SK-N-SH (cell line): ENCODE measurements around the gene KHNYN.
A peak's percentile ranks its signal among the peaks of the same experiment; 100 is the strongest.

Experiments
- CHD2 ChIP-seq: fragments of 150-350 bp; IDR thresholded peaks from 2 replicates; pipeline ENCODE4 v1.6.1; 2018; ENCODE audit warnings: low read length; ENCODE audit not compliant: partially characterized antibody
- ELF1 ChIP-seq: IDR thresholded peaks from 2 replicates; pipeline ENCODE4 v1.4.0; 2012
- MXI1 ChIP-seq: IDR thresholded peaks from 2 replicates; pipeline ENCODE4 v1.6.1; 2012; ENCODE audit warnings: mild to moderate bottlenecking, low read depth, low read length, improper control_type of control experiment
- POLR2AphosphoS5 ChIP-seq: IDR thresholded peaks from 2 replicates; pipeline ENCODE4 v1.6.1; 2012; ENCODE audit warnings: low read depth, low read length
- RAD21 ChIP-seq: IDR thresholded peaks from 2 replicates; pipeline ENCODE4 v1.6.1; 2012; ENCODE audit warnings: mild to moderate bottlenecking, low read length
- TEAD4 ChIP-seq: IDR thresholded peaks from 2 replicates; pipeline ENCODE4 v1.4.0; 2012; ENCODE audit warnings: mild to moderate bottlenecking, borderline replicate concordance; ENCODE audit not compliant: insufficient read depth
- TF ChIP-seq, protein P1 (sequence below): IDR thresholded peaks from 2 replicates; pipeline ENCODE4 v1.6.1; 2012; ENCODE audit warnings: mild to moderate bottlenecking, low read depth, low read length, moderate library complexity
- TF ChIP-seq, protein P2 (sequence below): fragments of 200-600 bp; sonication (generic); IDR thresholded peaks from 2 replicates; pipeline ENCODE4 v1.6.1; 2017; ENCODE audit warnings: antibody characterized with exemption, mild to moderate bottlenecking, moderate library complexity

- TF ChIP-seq RAD21 (no peak), POLR2AphosphoS5 (0 out of 2 replicates have a peak, but pooled peaks have one; percentile 19), TEAD4 (no peak), CHD2 (no peak), MXI1 (peak; percentile 52), ELF1 (no peak)
- TF ChIP-seq, protein P1, sequence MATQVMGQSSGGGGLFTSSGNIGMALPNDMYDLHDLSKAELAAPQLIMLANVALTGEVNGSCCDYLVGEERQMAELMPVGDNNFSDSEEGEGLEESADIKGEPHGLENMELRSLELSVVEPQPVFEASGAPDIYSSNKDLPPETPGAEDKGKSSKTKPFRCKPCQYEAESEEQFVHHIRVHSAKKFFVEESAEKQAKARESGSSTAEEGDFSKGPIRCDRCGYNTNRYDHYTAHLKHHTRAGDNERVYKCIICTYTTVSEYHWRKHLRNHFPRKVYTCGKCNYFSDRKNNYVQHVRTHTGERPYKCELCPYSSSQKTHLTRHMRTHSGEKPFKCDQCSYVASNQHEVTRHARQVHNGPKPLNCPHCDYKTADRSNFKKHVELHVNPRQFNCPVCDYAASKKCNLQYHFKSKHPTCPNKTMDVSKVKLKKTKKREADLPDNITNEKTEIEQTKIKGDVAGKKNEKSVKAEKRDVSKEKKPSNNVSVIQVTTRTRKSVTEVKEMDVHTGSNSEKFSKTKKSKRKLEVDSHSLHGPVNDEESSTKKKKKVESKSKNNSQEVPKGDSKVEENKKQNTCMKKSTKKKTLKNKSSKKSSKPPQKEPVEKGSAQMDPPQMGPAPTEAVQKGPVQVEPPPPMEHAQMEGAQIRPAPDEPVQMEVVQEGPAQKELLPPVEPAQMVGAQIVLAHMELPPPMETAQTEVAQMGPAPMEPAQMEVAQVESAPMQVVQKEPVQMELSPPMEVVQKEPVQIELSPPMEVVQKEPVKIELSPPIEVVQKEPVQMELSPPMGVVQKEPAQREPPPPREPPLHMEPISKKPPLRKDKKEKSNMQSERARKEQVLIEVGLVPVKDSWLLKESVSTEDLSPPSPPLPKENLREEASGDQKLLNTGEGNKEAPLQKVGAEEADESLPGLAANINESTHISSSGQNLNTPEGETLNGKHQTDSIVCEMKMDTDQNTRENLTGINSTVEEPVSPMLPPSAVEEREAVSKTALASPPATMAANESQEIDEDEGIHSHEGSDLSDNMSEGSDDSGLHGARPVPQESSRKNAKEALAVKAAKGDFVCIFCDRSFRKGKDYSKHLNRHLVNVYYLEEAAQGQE, result no peak
- TF ChIP-seq, protein P2, sequence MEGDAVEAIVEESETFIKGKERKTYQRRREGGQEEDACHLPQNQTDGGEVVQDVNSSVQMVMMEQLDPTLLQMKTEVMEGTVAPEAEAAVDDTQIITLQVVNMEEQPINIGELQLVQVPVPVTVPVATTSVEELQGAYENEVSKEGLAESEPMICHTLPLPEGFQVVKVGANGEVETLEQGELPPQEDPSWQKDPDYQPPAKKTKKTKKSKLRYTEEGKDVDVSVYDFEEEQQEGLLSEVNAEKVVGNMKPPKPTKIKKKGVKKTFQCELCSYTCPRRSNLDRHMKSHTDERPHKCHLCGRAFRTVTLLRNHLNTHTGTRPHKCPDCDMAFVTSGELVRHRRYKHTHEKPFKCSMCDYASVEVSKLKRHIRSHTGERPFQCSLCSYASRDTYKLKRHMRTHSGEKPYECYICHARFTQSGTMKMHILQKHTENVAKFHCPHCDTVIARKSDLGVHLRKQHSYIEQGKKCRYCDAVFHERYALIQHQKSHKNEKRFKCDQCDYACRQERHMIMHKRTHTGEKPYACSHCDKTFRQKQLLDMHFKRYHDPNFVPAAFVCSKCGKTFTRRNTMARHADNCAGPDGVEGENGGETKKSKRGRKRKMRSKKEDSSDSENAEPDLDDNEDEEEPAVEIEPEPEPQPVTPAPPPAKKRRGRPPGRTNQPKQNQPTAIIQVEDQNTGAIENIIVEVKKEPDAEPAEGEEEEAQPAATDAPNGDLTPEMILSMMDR, result no peak
Observed at GRCh38 chr14:24398653-24399446, 30.9 kb upstream of the KHNYN start, which contains the start of gene NYNRIN.
